ENCODE results near the gene RWDD1.
"Not testable (repeated sequence)": the region's sequence is repeated elsewhere in the genome, so short reads cannot be mapped to it uniquely, and the experiment has no call there.

RWDD1 gene

GRCh38 chr6:116560130-116560529 lies 11.2 kb upstream of the RWDD1 start:
- DNase-seq (ENCODE audit: low spot score) = no peak

DNA sequence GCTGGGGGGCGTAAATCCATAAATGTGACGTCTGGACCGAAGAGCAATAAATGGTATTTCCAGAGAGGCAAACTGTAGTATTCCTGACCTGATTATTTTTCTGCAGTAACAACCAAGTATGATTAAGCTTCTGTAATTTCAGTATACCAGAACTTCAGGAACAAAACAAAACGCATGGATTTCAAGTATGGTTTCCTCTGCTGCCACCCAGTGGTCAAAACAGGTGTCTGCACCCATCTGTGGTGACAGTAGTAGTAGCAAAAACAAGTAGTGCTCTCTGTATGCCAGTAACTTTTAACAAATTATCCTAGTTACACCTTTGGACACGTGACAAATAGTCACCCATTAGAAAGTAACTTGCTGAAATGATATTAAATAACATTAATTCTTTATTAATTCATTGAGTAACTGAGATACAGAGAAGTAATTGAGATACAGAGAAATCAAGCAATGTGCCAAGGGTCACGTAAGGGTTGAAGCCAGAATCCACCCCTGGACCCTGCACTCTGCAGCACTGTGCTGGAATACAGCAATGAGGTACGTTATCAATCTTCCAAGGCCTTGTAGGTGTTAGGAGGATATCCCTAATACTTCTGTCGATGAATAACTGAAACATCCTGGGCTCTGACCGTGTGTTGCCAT lies 9.8 kb upstream of the RWDD1 start:
- DNase-seq (ENCODE audit: low spot score) = peak; percentile 87

DNA sequence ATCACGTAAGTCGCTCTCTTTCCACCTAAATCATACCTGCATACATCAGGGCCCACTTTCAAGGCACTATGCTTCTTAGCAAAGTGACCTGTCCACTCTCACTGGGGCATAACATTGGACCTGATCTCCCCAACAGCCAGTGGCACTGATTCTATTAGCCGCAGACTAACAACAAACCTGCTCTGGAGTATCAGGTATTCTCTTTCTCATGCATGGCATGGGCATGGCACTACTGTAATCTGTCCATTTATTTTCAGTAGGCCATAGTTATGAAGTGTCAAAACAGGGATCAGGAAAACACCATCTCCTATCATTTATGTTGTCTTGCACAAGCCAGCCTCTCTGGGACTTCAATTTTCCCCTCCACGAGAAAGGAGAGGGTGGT lies 9.3 kb upstream of the RWDD1 start:
- no peak for DNase-seq (ENCODE audit: low spot score)

- no peak for DNase-seq (ENCODE audit: low spot score)
These were observed 8.7 kb upstream of the RWDD1 start for GRCh38 chr6:116562614-116563013.

GRCh38 chr6:116563830-116564229 lies 7.5 kb upstream of the RWDD1 start:
- no peak for DNase-seq (ENCODE audit: low spot score)

- no peak for DNase-seq (ENCODE audit: low spot score)
These were observed 7.0 kb upstream of the RWDD1 start for GRCh38 chr6:116564311-116564710.

GRCh38 chr6:116564921-116565872 lies 6.1 kb upstream of the RWDD1 start:
- DNase-seq (ENCODE audit: low spot score) = peak; percentile 46

- no peak for DNase-seq (ENCODE audit: low spot score)
These were observed 3.2 kb upstream of the RWDD1 start for GRCh38 chr6:116568111-116568510.

GRCh38 chr6:116568821-116569755 lies 2.2 kb upstream of the RWDD1 start:
- no peak for DNase-seq (ENCODE audit: low spot score)

- no peak for DNase-seq (ENCODE audit: low spot score)
These were observed 338 bp downstream of the RWDD1 start for GRCh38 chr6:116571683-116572000.

GRCh38 chr6:116572162-116572561 lies 858 bp downstream of the RWDD1 start:
- DNase-seq (ENCODE audit: low spot score) = no peak

- no peak for DNase-seq (ENCODE audit: low spot score)
These were observed 3.9 kb downstream of the RWDD1 start for GRCh38 chr6:116575227-116575626.

- no peak for DNase-seq (ENCODE audit: low spot score)
These were observed 6.2 kb downstream of the RWDD1 start for GRCh38 chr6:116577486-116577885.

DNA sequence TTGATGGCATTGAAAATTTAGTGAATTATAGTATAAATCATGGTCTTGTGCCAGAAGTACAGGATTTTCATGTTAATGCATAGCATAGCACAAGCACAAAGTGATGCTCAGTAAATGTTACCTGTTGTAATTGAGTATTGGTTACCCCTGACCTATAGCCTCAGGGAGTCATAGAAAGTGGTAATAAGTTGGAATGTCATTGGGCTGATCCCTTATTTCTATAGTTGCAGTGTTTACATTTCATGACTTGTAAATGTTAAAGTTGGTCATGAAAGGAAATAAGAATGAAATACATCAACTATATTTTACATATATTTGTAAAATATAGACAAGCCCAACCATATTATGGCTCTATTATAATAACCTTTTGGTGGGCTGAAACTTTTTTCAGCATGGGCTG lies 7.0 kb downstream of the RWDD1 start:
- no peak for DNase-seq (ENCODE audit: low spot score)

GRCh38 chr6:116579143-116579542 lies 7.8 kb downstream of the RWDD1 start:
- DNase-seq (ENCODE audit: low spot score) = no peak

GRCh38 chr6:116580198-116580597 lies 8.9 kb downstream of the RWDD1 start:
- DNase-seq (ENCODE audit: low spot score) = no peak

DNA sequence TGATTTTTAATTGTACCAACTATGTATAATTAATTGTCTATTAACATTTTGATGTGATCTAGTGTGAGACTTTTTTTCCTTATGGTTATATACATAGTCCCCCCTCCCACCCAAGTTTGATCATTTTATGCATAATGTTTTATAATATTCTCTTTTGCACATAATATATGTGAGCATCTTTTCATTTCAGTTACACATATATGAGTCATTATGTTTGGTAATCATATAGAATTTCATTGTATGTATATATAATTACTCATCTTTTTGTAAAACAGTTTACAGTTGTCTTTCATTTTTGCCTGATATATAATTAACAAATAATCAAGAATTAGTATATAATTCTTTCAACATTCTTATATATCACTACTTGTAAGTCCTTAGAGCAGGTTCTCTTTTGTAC lies 15.0 kb downstream of the RWDD1 start:
- DNase-seq (ENCODE audit: low spot score) = no peak

GRCh38 chr6:116586738-116587137 lies 15.4 kb downstream of the RWDD1 start:
- DNase-seq (ENCODE audit: low spot score) = no peak

DNA sequence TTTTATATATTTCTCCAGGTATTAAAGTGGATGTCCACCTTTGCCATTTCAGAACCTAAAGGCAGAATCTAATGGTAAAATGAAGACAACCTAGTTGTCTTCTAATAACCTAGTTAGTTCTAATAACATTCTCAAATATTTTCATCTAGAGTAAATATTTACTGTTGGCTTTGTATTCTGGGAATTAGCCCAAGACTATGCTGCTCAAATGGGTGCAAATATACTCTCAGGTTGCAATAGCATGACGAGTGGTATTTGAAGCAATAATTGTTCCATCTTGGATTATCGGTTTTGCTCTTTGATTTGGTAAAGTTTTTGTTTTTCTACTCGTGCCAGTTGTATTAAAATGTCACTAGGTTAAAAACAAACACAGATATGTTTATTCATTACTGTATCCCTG lies 23.9 kb downstream of the RWDD1 start:
- no peak for DNase-seq (ENCODE audit: low spot score)

DNA sequence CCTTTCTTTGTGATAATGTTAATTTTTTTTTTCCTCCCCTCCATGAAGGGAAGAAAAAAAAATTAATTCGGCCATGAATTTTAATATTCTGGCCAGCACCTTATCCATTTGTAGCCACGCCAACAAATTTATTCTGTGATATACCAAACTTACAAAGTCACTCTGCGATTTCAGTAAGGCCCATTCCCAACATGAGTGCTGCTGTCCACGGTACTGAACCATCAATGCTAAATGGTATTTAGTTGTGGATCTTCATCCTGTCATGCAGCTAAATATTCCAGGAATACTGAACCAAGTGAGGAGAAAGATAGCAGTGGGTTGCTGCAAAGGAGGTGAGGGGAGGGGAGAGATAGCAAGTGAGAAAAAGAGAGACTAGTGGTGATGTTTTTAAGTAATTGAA lies 25.5 kb downstream of the RWDD1 start:
- no peak for DNase-seq (ENCODE audit: low spot score)

- DNase-seq (ENCODE audit: low spot score) = not testable (repeated sequence)
These were observed 32.6 kb downstream of the RWDD1 start for GRCh38 chr6:116603916-116604315.

GRCh38 chr6:116604868-116605267 lies 33.6 kb downstream of the RWDD1 start:
- not testable (repeated sequence) for DNase-seq (ENCODE audit: low spot score)

All from Ammon's horn (tissue), 1 donor.